ENCODE results near the gene STAT2. TPM values are rescaled to one million over a fixed set of nuclear protein-coding genes. Genes with fewer than 3 reads are reported as not detected.

Gene STAT2
- total RNA-seq, 1 experiment from 2014 or later: 76.6 TPM

- 0 out of 2 replicates have a peak, but pooled peaks cover 8% of the 10 kb centered on the region for H3K4me1 ChIP-seq (replicated peaks; ENCODE audit: insufficient read depth)
- no peaks in the 10 kb centered on the region for H3K79me2 ChIP-seq (ENCODE audit: low read depth)
- no peaks in the 10 kb centered on the region for H3K27me3 ChIP-seq (ENCODE audit: insufficient read depth, low read depth)
- no peak overlapping the region for H3K4me3 ChIP-seq
- no peak overlapping the region for H3K27ac ChIP-seq
- ChIA-PET POLR2A (ENCODE audit: unreplicated experiment) (no interaction called here), CTCF (no interaction called here)
- H4K20me1 ChIP-seq (ENCODE audit: insufficient read depth): no peaks in the 10 kb centered on the region
- H3K36me3 ChIP-seq (ENCODE audit: low read depth): no peaks in the 10 kb centered on the region
- no peak overlapping the region for H3K4me2 ChIP-seq
- no peak overlapping the region for H2AFZ ChIP-seq
- H3F3A ChIP-seq (ENCODE audit: insufficient read depth, low read depth): no peaks in the 10 kb centered on the region
- no peaks in the 10 kb centered on the region for H3K9me2 ChIP-seq (ENCODE audit: insufficient read depth)
- no TSS peak for BruUV-seq (replicated peaks)
- no peak for DNase-seq
- TF ChIP-seq, protein P1, sequence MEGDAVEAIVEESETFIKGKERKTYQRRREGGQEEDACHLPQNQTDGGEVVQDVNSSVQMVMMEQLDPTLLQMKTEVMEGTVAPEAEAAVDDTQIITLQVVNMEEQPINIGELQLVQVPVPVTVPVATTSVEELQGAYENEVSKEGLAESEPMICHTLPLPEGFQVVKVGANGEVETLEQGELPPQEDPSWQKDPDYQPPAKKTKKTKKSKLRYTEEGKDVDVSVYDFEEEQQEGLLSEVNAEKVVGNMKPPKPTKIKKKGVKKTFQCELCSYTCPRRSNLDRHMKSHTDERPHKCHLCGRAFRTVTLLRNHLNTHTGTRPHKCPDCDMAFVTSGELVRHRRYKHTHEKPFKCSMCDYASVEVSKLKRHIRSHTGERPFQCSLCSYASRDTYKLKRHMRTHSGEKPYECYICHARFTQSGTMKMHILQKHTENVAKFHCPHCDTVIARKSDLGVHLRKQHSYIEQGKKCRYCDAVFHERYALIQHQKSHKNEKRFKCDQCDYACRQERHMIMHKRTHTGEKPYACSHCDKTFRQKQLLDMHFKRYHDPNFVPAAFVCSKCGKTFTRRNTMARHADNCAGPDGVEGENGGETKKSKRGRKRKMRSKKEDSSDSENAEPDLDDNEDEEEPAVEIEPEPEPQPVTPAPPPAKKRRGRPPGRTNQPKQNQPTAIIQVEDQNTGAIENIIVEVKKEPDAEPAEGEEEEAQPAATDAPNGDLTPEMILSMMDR (conservative IDR thresholded peaks at IDR 0.05): no peak
- TF ChIP-seq EZH2 (IDR thresholded peaks at IDR 0.05; ENCODE audit: low read depth): no peak
- no peaks in the 10 kb centered on the region for H3K9me3 ChIP-seq (ENCODE audit: insufficient read depth, low read depth)
- intact Hi-C loops (cut with micrococcal nuclease; ENCODE audit: unreplicated experiment): no loop called here
These were observed 22.7 kb upstream of the STAT2 start for GRCh38 chr12:56382611-56383010.

- Histone ChIP-seq H2AFZ (no peak overlapping the region), H4K20me1 (ENCODE audit: insufficient read depth) (no peaks in the 10 kb centered on the region), H3K9me2 (ENCODE audit: insufficient read depth) (no peaks in the 10 kb centered on the region), H3K4me2 (no peak overlapping the region), H3K27ac (no peak overlapping the region), H3K27me3 (ENCODE audit: insufficient read depth, low read depth) (no peaks in the 10 kb centered on the region), H3K9me3 (ENCODE audit: insufficient read depth, low read depth) (no peaks in the 10 kb centered on the region), H3K4me1 (replicated peaks; ENCODE audit: insufficient read depth) (no peaks in the 10 kb centered on the region), H3K4me3 (no peak overlapping the region), H3K36me3 (ENCODE audit: low read depth) (no peaks in the 10 kb centered on the region), H3F3A (ENCODE audit: insufficient read depth, low read depth) (no peaks in the 10 kb centered on the region), H3K79me2 (ENCODE audit: low read depth) (no peaks in the 10 kb centered on the region)
- no peak for DNase-seq
- TF ChIP-seq, protein P1 (conservative IDR thresholded peaks at IDR 0.05): no peak
- TF ChIP-seq EZH2 (IDR thresholded peaks at IDR 0.05; ENCODE audit: low read depth): no peak
- POLR2A ChIA-PET (ENCODE audit: unreplicated experiment): no interaction called here
- CTCF ChIA-PET: no interaction called here
- intact Hi-C loops (cut with micrococcal nuclease; ENCODE audit: unreplicated experiment): no loop called here
- no TSS peak for BruUV-seq (replicated peaks)
These were observed 18.0 kb upstream of the STAT2 start for GRCh38 chr12:56377989-56378316.

DNA sequence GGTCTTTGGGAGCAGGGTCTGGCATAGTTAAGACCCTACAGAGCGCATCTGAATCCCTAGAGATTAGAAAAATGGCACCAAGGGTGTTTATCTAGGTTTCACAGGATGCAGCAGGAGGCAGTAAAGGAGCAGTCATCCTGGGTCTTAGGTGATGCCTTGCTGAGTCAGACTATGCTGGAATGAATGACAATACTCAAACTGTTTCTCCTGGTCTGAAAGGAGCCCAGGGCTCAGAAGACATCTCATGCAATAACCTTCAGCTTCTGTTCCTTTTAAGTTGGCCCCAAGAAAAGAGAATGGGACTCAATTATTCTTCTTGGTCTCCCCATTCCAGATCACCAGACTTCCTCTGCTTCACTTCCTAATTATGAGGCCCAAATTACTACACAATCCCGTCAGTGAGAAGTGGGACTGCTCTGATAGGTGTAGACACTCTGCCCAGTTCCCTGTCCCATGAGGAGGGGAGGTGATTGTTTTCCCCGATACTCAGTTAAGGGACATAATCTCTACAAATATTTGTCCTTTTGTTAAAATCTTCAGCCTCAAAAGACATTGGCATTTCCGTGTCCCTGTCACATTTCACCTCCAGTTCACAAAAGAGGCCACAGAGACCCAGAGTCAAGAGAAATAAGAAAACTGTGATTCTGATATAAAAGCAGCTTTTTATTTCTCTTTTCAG lies 17.5 kb upstream of the STAT2 start:
- Histone ChIP-seq H3K4me2 (no peak overlapping the region), H3F3A (ENCODE audit: insufficient read depth, low read depth) (no peaks in the 10 kb centered on the region), H3K4me3 (no peak overlapping the region), H3K27ac (no peak overlapping the region), H3K9me2 (ENCODE audit: insufficient read depth) (no peaks in the 10 kb centered on the region), H3K27me3 (ENCODE audit: insufficient read depth, low read depth) (no peaks in the 10 kb centered on the region), H4K20me1 (ENCODE audit: insufficient read depth) (no peaks in the 10 kb centered on the region), H3K9me3 (ENCODE audit: insufficient read depth, low read depth) (no peaks in the 10 kb centered on the region), H3K4me1 (replicated peaks; ENCODE audit: insufficient read depth) (no peaks in the 10 kb centered on the region), H2AFZ (no peak overlapping the region), H3K79me2 (ENCODE audit: low read depth) (no peaks in the 10 kb centered on the region), H3K36me3 (ENCODE audit: low read depth) (no peaks in the 10 kb centered on the region)
- CTCF ChIA-PET: no interaction called here
- no TSS peak for BruUV-seq (replicated peaks)
- no peak for DNase-seq
- TF ChIP-seq EZH2 (IDR thresholded peaks at IDR 0.05; ENCODE audit: low read depth): no peak
- TF ChIP-seq, protein P1 (conservative IDR thresholded peaks at IDR 0.05): no peak
- intact Hi-C loops (cut with micrococcal nuclease; ENCODE audit: unreplicated experiment): no loop called here
- POLR2A ChIA-PET (ENCODE audit: unreplicated experiment): no interaction called here

Data from PC-9 (cell line).